ENCODE data around the gene SOCS7.
A peak's percentile ranks its signal among the peaks of the same experiment; 100 is the strongest.

The SOCS7 gene, protein sequence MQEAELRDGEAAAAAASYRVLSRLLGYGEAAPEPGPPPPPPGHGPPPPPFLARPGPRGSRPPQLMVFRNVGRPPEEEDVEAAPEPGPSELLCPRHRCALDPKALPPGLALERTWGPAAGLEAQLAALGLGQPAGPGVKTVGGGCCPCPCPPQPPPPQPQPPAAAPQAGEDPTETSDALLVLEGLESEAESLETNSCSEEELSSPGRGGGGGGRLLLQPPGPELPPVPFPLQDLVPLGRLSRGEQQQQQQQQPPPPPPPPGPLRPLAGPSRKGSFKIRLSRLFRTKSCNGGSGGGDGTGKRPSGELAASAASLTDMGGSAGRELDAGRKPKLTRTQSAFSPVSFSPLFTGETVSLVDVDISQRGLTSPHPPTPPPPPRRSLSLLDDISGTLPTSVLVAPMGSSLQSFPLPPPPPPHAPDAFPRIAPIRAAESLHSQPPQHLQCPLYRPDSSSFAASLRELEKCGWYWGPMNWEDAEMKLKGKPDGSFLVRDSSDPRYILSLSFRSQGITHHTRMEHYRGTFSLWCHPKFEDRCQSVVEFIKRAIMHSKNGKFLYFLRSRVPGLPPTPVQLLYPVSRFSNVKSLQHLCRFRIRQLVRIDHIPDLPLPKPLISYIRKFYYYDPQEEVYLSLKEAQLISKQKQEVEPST

DNA sequence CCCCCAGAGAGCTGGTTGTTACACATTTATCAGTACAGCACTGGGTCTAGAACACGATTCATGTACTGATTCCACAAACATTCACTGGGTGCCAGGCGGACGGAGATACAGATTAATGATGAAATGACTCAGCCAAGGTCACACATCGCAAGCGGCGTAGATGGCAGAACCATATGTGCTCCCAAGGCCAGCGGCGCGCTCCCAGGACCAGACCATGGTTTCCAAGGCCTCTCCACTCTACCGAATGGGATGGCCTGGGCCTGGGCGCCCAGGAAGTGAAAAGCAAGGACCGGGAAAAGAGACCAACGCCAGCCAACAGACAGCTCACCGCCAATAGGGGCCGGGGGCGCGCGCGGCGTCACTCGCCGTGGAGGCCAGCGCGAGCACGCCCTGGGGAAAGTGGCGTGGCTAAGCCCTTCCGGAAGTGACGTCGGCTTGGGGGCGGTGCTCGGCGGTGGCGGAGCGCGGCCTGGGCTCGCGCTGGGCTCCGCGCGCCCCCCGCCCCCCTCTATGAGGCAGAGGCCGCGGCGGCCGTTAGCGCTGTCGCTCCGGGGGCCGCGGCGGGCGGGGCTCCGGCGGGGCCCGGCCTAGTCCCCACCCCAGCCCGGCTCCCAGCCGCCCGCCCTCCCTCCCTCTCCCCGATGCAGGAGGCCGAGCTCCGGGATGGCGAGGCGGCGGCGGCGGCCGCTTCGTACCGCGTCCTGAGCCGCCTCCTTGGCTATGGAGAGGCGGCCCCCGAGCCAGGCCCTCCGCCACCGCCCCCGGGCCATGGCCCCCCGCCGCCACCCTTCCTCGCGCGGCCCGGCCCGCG, at the start of gene SOCS7:
SOCS7 (plus strand) TSS at position 433 of the 811 bp plus-strand sequence; CDS start at position 642, 209 bp downstream.
- DNase-seq (ENCODE audit: low read depth) = peak; percentile 40

DNA sequence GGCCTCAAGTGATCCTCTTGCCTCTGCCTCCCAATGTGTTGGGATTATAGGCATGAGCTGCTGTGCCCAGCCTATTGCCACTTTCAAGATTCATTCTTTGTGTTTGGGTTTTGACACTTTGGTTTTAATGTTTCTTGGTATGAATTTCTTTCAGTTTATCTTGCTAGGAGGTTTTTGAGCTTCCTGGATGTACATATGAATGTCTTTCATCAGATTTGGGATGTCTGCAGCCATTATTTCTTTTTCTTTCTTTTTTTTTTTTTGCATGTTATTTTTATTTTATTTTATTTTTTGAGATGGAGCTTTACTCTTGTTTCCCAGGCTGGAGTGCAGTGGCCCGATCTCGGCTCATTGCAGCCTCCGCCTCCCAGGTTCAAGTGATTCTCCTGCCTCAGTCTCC, 36.1 kb upstream of the SOCS7 start:
- DNase-seq (ENCODE audit: low read depth) = no peak

DNA sequence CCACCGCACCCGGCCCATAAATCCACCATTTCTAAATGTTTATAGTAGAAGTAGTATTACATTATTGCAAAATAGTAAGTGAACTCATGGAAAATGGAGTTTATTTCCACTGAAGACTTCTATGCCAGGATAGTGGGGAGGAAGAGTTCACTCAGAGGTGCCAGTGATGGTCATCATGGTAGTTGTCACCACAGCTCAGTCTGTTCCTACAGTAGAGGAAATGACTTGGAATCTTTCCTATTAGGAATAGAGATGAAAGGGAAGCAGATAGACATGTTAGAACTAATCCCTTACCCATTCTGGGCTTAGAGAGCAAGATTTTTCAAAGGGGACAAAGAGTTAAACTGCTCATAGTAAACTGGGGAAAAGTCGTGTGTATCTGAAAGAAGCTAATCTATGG, 34.6 kb upstream of the SOCS7 start:
- no peak for DNase-seq (ENCODE audit: low read depth)

DNA sequence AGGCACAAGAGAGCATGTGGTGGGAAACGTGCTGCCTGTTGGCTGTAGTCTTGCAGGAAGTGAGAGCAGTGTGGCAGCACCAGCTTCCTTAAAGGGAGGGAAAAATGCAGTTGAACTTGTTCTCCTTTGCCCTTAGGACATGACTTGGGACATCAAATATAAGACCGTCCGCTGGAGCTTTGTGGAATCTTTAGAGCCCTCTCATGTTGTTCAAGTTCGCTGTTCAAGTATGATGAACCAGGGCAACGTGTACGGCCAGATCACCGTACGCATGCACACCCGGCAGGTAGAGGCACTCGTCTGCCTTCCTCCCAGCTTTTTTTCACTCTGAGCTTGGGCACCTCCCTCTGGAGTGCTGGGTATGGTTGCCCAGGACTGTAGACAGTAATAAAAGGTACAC, 31.2 kb upstream of the SOCS7 start:
- DNase-seq (ENCODE audit: low read depth) = no peak

DNA sequence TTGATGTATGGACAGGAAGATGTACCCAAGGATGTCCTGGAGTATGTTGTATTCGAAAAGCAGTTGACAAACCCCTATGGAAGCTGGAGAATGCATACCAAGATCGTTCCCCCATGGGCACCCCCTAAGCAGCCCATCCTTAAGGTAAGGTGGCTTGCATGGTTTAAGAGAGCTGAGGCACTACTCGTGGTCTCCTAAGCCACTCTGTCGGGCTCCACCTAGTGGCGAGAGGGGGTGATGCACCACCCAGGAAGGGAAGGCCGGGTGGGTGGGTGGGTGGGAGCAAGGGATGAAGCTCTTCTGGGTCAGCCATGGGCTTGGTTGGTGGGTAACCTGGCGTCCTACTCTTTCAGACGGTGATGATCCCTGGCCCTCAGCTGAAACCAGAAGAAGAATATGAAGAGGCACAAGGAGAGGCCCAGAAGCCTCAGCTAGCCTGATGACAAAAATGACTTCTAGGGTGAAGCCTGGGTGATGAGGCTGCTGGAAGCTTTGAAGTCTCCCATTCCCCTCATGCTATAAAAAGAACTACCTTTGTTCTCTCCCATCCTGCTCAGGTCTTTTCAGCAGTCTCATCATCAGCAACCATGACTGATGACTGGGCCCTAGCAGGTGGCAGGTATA, 29.4 kb upstream of the SOCS7 start:
- no peak for DNase-seq (ENCODE audit: low read depth)

DNA sequence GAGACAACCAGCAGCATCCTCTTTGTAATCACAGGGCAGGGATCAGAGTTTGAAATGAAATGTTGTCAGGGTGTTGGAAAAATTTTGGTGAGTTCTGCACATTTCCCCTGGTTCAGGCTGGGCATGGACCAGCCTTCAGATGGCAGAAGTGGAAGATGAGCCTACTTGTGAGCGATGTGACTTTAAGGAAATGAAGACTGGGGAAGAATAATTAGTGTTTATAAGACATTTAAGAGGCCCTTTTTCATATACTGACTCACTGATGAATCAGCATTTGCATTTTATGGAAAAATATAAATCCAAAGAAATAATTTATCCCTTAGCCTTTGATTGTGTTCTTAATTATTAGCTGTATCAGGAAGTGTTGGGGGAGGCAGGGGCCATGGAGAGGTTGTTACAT, 28.7 kb upstream of the SOCS7 start:
- DNase-seq (ENCODE audit: low read depth) = no peak

DNA sequence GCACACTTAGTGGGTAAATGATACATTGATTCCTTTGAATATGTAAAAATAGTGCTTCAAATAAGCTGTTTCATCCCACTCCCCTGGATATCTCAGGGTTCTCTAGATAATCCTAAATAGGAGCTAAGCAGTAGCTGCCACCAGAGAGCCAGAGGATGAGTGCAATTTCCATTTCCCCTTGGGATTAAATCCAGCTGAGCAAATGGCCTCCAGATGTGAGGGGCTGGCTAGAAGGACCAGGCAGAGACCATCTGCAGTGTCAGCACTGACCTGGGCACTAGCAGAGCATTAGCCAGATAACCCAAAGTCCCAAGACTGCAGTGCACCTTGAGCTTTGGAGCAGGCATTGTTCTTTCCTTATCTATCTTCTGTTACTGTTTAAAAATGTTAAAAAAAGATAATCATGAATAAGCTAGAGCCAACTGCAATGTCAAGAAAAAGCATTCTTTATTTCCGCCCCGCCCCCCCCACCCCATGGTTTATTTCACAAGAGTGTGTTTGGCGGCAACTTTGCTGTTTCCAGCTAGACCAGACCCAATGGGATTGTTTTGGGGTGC, 27.4 kb upstream of the SOCS7 start:
- no peak for DNase-seq (ENCODE audit: low read depth)

DNA sequence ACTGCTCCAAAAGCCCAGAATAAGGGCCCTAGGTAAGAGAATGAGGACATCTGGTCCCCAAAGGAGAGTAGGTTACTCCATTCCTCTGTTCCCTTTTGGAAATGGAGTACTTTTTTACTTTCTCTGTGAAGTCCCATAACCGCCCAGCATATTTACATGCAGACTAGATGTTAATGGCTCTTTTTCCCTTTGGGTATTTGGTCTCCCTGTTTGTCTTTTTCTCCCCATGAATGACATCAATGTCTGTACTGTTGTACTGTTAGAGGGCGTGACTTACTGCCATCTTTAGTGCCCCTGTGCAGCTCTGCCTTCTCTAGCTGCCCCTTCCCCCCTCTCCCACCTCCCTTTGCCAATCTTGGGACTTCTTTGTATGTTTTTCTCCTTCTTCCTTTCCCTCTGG, 26.9 kb upstream of the SOCS7 start:
- no peak for DNase-seq (ENCODE audit: low read depth)

DNA sequence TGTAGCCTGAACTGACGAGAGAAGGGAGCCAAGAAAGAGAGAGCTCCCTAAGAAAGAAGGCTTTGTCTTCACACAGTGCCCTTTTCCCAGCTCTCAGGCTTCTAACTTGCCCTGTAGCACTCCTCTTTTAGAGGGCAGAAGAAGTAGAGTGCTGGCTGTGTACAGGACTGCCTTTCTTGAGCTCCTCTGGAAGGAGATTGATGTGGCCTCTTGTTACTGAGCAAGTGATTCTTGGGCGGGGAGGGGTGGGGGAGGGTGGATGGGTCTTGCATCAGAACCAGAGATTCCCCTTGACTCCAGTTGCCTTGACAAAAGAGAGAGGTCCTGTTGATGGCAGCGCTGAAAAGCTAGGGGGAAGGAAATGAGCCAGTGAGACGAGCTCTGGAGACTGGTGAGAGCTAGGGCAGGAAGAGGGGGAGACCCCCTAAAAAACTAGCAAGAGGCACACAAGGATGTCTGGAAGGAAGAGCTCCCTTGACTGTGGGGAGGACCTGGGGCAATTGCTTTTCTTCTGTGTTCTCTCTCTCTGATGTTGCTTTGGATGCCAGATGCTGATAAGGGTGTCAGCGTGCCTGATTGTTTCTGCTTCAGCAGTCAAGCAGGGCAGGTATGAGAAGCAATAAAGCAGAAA, 26.3 kb upstream of the SOCS7 start:
- DNase-seq (ENCODE audit: low read depth) = no peak

DNA sequence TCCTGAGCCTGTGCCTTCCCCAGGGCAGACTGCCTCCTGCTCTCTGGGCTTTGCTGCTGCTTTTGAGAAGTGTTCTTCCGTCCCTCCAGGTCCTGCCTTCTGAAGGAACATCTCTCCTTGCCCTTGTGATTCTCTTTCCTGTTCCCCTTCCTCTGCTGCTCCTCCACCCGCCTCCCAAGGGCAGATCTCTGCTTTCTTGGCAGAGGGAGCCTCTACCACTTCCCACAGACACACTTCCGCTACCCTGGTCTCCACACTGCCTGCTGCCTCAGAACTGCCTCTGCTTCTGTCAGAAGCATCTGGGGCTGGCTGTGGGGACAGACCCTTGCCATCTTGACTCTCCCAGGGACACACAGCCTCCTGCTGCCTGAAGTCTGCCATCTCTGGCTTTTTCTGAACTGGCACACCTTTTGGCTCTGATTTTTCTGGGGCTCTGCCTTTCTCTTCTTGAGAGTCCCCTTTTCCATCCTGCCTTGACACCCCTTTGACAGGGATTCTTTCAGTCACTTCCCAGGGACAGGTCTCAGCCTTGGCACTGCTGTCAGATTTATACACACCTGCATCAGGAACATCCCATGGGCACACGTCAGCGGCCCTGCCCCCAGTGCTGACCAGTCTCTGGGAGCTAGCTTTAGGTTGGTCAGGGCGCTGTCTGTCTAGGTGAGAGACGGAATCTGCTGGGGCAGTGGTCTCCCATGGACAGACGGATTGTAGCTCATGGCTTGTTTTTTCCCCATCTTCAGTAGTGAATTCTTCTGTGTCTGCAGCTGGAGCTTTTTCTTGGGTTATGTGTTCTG, 24.4 kb upstream of the SOCS7 start:
- no peak for DNase-seq (ENCODE audit: low read depth)

DNA sequence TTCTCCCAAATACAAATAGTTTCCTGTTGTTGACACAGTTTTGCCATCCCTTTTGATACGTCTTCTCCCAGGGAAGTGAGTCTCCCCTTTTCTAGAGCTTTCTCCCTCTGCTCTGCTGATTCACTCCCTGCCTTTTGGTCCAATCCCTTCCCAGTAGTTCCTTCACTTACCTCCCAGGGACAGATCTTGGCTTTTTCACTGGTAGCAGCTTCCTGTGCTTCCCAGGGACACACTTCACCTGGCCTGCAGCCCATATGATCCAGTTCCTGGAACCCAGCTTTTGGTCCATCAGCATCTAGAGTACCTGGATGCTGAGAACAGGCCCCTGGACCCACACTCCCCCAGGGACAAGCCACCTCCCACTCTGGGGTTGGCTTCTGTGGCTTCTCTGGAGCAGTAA, 23.7 kb upstream of the SOCS7 start:
- DNase-seq (ENCODE audit: low read depth) = no peak

DNA sequence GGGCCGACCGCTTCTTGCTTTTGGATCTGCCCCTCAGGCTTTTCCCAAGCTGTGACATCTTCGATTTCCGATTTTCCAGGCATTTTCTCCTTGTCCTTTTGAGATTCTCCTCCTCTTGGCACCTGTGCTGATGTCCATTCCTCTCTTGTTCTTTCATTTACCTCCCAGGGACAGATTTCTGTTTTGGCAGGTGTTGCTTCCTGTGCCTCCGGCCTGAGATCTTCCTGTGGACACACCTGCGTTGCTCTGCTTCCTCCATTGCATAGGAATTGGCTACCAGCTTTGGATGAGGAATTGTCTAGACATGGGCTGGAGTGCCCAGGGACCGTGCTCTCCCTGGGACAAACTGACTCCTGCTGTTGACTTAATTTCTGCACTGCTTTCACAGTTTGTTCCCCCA, 23.0 kb upstream of the SOCS7 start:
- DNase-seq (ENCODE audit: low read depth) = no peak

DNA sequence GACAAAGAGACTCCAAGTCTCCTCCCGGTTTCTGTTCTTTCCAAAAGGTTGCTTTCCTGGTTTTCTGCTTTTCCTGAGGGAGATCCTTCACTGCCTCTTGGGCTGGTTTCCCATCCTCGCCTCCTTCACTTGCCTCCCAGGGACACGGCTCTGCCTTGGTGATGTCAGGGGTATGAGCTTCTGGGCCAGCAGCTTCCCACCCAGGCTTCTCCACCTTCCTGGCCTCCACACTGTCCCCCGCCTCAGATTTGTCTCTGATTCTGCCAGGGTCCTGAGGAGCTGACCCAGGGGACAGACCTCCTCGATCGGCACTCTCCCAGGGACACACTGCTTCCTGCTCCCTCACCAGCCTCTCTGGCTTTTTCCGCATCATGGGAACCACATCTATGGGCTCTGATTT, 22.4 kb upstream of the SOCS7 start:
- DNase-seq (ENCODE audit: low read depth) = no peak

DNA sequence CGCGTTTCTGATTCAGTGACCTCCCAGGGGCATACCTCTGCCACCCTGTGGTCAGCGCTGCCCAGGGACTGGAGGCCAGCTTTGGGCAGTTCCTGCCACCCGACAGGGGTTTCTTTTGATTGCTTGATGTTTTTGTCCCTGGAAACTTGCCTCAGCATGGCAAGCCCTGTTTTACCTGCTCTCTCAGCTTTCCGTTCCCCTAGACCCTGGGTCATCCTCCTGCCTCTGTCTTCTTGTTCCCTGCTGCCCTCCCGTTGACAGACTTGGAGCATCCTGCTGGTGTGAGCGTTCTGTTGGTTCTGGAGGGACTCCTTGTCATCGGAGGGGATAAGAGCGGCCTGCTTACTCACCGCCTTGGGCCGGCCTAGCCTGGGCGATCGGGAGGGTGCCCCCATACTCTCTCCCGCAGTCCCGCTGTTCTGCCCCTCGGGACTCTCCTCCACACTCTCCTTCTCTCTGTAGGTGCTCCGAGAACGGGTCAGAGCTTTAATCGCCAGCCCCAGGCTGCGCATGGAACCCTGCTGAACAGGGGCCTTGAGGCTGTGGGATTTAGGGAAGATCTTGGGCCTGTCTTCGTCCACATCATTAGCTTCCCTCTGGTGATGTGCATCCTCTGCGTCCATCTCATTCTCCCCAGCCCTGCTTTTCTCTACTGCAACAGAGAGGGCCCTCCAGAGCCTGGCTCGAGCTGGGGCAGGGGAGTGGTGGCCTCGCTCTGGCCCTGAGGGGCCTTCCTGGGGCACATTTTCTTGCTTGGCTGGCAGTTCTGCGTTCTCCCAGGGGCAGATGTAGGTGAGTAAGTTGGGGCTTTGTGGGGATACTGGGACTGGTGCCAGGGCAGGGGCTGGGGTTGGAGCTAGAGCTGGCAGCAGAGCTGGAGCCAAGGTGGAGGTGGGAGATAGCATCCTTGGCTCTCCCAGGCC, 21.6 kb upstream of the SOCS7 start:
- DNase-seq (ENCODE audit: low read depth) = no peak

DNA sequence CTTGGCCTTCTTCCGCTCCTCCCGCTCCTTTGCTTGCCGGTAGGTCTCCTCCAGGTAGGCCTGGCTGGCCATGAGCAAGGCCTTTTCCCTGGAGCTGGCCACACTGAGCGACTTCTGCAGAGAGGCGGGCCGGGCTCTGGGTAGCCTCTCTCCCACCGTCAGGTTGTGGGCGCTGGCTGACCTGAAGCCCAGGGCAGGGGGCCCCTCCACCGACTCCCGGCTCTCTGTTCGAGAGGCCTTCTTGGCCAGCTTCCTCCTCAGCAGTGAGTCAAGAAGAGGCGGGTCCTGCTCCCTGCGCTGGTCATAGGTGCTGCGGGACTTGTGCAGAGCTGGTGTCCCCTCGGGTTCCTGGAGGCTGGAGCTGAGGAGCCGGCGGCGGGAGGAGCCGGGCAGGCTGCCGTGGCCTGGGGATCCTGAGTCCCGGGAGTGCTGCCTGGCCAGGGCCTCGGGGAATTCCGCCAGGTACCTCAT, 20.7 kb upstream of the SOCS7 start:
- no peak for DNase-seq (ENCODE audit: low read depth)

DNA sequence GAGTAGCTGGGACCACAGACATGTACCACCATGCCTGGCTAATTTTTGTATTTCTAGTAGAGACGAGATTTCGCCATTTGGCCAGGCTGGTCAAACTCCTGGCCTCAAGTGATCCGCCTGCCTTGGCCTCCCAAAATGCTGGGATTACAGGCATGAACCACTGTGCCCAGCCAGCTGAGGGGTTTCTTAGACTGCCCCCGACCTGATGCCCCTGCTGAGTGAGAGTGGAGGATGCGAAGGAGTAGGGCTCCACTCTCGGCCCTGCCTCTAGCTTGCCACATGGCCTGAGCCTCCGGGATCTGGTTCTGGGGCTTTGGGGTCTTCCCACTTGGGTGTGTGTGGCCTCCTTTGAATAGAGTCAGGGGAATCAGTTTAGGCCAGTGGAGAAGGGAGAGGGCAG, 18.9 kb upstream of the SOCS7 start:
- no peak for DNase-seq (ENCODE audit: low read depth)

DNA sequence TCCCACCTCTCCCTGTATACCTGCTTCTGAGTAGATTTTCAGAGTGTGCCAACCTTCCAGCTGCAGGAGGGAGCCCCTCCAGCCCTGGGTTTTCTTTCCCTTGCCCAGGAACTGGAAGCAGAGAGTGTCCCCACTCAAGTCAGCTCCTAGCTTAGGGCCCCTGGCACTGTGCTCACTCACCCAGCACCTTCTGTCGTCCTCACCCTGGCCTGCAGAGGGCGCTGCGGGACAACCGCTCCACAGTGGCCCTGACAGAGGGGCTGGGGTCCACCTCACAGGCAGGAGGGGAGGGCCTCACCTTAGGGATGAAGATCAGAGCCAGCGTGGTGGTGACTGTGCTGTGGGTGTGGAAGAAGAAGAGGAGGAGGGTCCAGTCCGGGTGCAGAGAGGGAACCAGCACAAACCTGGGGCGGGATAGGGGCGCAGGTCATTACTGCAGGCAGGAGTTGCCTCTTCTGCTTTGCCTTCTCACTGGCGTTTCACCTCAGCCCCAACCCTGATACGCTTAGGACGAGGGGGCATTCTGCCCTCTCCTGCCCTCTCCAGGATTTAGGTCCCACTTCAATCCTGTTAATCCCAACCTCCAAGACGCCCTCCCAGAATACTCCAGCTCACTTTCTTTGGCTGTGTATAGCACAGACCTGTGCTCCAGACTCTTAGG, 17.9 kb upstream of the SOCS7 start:
- no peak for DNase-seq (ENCODE audit: low read depth)

DNA sequence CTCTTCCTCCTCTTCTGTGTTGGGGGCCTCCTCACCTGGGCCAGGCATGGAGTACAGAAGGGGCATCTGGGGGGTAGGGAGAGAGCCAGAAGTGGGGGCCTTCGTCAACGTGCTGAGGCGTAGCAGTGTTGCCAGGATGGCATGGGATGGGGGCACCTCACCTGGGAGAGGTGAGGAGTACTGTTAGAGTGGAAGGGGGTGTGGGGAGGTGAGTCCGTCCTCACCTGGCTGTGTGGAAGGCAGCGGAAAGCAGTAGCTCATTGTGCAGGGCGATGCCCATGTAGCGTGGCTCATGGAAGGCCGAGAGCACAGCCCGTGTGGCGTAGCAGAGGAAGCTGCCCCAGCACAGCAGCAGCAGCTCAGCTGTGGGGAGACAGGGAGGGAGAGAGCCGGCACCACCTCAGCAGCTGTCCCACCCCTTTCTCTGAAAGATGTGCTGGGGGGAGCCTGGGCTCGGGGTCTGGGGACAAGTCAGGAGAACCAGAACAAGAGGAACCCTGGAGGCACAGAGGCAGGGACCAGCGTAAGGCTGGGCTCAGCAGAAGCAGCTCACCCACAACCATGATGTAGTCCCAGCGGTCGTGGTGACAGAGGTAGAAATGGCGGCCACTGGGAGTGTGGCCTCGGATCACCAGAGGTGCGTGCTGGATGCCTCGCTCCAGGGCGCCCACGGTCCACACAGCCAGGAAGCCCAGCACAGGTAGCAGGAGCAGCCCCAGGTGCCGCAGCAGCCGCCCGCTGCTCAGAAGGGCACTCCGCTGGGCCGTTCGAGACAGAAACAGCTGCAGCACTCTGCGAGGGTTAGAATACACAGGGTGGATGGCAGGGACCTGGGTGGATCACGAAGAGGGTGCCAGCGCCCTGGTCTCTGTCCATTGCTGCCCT, 16.9 kb upstream of the SOCS7 start:
- DNase-seq (ENCODE audit: low read depth) = no peak

All from HS-5 (cell line).